ENCODE data around the gene OIP5. TPM values are rescaled to one million over a fixed set of nuclear protein-coding genes. Genes with fewer than 3 reads are reported as not detected.

The OIP5 gene
- total and polyA plus RNA-seq, 2 of the 13 experiments (the other 11 are each of a cell fraction or from before 2014, with no cell fraction given), result 10.7 to 38.0 TPM

DNA sequence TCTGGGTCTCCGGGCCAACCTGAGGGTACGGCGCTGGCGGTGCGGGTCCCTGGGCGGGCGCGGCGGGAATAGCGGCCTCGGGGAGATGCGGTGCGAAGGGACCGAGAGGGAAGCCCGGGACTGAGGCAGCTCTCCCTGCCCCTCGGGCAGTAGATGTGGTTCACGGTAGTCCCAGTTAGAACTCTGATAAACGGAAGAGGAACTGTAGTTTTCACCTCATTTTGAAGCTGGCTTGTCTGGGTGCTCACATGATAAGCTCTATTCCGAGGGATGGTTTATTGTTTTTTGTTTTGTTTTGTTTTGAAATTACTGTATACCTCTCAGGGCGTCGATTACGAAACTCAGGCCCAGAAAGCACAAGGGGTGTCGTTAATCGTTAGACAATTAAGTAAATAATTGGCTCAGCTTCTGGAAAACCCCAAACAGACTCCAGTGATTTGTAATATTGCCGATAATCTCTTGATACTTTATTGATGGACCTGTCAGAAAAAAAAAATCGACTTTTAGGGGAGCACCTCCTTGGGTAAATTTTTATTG is 703 bp upstream of the OIP5 start (continued):
- TF ChIP-seq RFXAP (CRISPR knock-in tag; IDR thresholded peaks at IDR 0.05; ENCODE audit: borderline replicate concordance), result no peak
- TF ChIP-seq ZNF570 (CRISPR knock-in tag; IDR thresholded peaks at IDR 0.05; ENCODE audit: borderline replicate concordance), result no peak
- no peak for TF ChIP-seq ESRRA (CRISPR knock-in tag; IDR thresholded peaks at IDR 0.05; ENCODE audit: low read depth)
- TF ChIP-seq HNRNPK (IDR thresholded peaks at IDR 0.05; ENCODE audit: low read depth, low read length, poor library complexity, severe bottlenecking), result no peak
- TF ChIP-seq, protein P1, sequence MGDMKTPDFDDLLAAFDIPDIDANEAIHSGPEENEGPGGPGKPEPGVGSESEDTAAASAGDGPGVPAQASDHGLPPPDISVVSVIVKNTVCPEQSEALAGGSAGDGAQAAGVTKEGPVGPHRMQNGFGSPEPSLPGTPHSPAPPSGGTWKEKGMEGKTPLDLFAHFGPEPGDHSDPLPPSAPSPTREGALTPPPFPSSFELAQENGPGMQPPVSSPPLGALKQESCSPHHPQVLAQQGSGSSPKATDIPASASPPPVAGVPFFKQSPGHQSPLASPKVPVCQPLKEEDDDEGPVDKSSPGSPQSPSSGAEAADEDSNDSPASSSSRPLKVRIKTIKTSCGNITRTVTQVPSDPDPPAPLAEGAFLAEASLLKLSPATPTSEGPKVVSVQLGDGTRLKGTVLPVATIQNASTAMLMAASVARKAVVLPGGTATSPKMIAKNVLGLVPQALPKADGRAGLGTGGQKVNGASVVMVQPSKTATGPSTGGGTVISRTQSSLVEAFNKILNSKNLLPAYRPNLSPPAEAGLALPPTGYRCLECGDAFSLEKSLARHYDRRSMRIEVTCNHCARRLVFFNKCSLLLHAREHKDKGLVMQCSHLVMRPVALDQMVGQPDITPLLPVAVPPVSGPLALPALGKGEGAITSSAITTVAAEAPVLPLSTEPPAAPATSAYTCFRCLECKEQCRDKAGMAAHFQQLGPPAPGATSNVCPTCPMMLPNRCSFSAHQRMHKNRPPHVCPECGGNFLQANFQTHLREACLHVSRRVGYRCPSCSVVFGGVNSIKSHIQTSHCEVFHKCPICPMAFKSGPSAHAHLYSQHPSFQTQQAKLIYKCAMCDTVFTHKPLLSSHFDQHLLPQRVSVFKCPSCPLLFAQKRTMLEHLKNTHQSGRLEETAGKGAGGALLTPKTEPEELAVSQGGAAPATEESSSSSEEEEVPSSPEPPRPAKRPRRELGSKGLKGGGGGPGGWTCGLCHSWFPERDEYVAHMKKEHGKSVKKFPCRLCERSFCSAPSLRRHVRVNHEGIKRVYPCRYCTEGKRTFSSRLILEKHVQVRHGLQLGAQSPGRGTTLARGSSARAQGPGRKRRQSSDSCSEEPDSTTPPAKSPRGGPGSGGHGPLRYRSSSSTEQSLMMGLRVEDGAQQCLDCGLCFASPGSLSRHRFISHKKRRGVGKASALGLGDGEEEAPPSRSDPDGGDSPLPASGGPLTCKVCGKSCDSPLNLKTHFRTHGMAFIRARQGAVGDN (CRISPR knock-in tag; IDR thresholded peaks at IDR 0.05), result peak; percentile 50; the same call in 1 of the 2 replicates
- TF ChIP-seq, protein P2, sequence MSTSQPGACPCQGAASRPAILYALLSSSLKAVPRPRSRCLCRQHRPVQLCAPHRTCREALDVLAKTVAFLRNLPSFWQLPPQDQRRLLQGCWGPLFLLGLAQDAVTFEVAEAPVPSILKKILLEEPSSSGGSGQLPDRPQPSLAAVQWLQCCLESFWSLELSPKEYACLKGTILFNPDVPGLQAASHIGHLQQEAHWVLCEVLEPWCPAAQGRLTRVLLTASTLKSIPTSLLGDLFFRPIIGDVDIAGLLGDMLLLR (CRISPR knock-in tag; IDR thresholded peaks at IDR 0.05), result no peak
- TF ChIP-seq, protein P3, sequence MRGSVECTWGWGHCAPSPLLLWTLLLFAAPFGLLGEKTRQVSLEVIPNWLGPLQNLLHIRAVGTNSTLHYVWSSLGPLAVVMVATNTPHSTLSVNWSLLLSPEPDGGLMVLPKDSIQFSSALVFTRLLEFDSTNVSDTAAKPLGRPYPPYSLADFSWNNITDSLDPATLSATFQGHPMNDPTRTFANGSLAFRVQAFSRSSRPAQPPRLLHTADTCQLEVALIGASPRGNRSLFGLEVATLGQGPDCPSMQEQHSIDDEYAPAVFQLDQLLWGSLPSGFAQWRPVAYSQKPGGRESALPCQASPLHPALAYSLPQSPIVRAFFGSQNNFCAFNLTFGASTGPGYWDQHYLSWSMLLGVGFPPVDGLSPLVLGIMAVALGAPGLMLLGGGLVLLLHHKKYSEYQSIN (CRISPR knock-in tag; IDR thresholded peaks at IDR 0.05; ENCODE audit: borderline replicate concordance), result no peak
- TF ChIP-seq, protein P4, sequence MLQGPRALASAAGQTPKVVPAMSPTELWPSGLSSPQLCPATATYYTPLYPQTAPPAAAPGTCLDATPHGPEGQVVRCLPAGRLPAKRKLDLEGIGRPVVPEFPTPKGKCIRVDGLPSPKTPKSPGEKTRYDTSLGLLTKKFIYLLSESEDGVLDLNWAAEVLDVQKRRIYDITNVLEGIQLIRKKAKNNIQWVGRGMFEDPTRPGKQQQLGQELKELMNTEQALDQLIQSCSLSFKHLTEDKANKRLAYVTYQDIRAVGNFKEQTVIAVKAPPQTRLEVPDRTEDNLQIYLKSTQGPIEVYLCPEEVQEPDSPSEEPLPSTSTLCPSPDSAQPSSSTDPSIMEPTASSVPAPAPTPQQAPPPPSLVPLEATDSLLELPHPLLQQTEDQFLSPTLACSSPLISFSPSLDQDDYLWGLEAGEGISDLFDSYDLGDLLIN (CRISPR knock-in tag; IDR thresholded peaks at IDR 0.05; ENCODE audit: borderline replicate concordance), result no peak
- TF ChIP-seq, protein P5, sequence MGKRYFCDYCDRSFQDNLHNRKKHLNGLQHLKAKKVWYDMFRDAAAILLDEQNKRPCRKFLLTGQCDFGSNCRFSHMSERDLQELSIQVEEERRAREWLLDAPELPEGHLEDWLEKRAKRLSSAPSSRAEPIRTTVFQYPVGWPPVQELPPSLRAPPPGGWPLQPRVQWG (CRISPR knock-in tag; IDR thresholded peaks at IDR 0.05; ENCODE audit: borderline replicate concordance, low read depth), result no peak
- TF ChIP-seq, protein P6, sequence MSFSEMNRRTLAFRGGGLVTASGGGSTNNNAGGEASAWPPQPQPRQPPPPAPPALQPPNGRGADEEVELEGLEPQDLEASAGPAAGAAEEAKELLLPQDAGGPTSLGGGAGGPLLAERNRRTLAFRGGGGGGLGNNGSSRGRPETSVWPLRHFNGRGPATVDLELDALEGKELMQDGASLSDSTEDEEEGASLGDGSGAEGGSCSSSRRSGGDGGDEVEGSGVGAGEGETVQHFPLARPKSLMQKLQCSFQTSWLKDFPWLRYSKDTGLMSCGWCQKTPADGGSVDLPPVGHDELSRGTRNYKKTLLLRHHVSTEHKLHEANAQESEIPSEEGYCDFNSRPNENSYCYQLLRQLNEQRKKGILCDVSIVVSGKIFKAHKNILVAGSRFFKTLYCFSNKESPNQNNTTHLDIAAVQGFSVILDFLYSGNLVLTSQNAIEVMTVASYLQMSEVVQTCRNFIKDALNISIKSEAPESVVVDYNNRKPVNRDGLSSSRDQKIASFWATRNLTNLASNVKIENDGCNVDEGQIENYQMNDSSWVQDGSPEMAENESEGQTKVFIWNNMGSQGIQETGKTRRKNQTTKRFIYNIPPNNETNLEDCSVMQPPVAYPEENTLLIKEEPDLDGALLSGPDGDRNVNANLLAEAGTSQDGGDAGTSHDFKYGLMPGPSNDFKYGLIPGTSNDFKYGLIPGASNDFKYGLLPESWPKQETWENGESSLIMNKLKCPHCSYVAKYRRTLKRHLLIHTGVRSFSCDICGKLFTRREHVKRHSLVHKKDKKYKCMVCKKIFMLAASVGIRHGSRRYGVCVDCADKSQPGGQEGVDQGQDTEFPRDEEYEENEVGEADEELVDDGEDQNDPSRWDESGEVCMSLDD (CRISPR knock-in tag; IDR thresholded peaks at IDR 0.05; ENCODE audit: borderline replicate concordance), result no peak
- TF ChIP-seq DNMT1 (CRISPR knock-in tag; IDR thresholded peaks at IDR 0.05), result no peak
- no peak for TF ChIP-seq SPEN (CRISPR knock-in tag; IDR thresholded peaks at IDR 0.05; ENCODE audit: low read depth)
- no peak for TF ChIP-seq KAT7 (CRISPR knock-in tag; IDR thresholded peaks at IDR 0.05; ENCODE audit: borderline replicate concordance)
- no peak for TF ChIP-seq AHR (CRISPR knock-in tag; IDR thresholded peaks at IDR 0.05)
- TF ChIP-seq, protein P7, sequence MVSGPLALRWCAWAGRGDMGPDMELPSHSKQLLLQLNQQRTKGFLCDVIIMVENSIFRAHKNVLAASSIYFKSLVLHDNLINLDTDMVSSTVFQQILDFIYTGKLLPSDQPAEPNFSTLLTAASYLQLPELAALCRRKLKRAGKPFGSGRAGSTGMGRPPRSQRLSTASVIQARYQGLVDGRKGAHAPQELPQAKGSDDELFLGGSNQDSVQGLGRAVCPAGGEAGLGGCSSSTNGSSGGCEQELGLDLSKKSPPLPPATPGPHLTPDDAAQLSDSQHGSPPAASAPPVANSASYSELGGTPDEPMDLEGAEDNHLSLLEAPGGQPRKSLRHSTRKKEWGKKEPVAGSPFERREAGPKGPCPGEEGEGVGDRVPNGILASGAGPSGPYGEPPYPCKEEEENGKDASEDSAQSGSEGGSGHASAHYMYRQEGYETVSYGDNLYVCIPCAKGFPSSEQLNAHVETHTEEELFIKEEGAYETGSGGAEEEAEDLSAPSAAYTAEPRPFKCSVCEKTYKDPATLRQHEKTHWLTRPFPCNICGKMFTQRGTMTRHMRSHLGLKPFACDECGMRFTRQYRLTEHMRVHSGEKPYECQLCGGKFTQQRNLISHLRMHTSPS (CRISPR knock-in tag; IDR thresholded peaks at IDR 0.05; ENCODE audit: low read depth), result no peak
- no peak for TF ChIP-seq U2AF2 (IDR thresholded peaks at IDR 0.05; ENCODE audit: low read depth, low read length)
- no peak for TF ChIP-seq NCOA5 (CRISPR knock-in tag; IDR thresholded peaks at IDR 0.05)
